NCI-H748 (cell line): Measurements from ENCODE around the gene AKAP1.
"Not testable (repeated sequence)": the region's sequence is repeated elsewhere in the genome, so short reads cannot be mapped to it uniquely, and the experiment has no call there.

ENCODE experiments used
- DNase-seq: peaks from one replicate; lab custom pipeline; 2025; ENCODE audit not compliant: unreplicated experiment; lab: John Stamatoyannopoulos, UW

AKAP1 gene

GRCh38 chr17:57073626-57074025 is 11.4 kb upstream of the AKAP1 start:
- DNase-seq, result no peak

DNA sequence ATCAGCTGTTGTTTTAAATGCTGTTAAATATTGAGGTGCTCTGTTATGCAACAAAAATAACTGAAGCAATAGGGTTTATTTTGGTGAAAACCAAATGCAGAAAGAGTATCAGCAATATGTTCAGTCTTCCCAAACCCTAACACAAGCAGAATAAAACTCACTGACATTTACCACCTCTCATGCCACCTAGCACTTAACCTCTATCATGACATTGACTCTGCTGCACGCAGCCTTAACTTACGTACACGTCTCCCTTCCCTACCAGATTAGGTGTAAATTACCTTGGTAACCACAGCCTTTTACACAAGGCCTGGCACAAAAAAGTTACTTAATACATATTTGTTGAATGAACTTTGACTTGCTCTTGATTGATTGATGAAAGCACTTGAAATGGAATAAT is 9.9 kb upstream of the AKAP1 start:
- DNase-seq, result no peak

DNA sequence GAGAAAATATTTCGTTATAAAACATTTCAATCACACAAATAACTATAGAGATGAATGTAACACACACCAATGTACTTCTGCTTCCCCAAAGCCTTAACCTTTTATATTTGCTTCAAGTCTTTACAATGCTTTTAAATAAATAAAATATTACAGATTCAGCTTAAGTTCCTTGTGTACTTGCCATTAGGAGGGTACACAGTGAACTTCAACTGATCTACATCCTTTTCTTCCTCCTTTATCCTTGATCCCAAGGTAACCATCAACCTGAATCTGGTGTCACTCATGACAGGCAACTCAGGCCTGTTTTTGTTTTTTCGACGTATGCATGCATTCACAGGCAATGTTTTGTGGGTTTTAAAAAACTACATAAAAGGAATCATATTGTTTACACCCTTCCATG is 9.3 kb upstream of the AKAP1 start:
- no peak for DNase-seq

DNA sequence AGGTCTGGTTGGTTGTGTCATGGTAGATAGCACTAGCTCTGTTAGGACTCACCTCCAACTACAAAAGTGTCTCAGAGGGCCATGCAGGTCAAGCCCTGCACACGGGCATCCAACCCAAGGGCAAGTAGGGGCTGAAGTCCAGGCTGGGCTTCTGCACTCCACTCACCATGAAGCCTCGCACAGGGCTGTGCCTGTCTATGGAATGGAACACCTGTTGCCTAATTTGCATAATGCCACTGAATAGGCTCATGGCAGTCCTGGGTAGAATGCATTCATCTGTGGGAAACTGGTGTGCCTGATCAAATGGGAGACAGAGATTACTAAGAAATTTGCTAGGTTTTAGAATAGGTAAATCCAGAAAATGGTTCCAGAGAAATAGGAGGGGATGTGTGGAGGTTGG is 8.0 kb upstream of the AKAP1 start:
- no peak for DNase-seq

DNA sequence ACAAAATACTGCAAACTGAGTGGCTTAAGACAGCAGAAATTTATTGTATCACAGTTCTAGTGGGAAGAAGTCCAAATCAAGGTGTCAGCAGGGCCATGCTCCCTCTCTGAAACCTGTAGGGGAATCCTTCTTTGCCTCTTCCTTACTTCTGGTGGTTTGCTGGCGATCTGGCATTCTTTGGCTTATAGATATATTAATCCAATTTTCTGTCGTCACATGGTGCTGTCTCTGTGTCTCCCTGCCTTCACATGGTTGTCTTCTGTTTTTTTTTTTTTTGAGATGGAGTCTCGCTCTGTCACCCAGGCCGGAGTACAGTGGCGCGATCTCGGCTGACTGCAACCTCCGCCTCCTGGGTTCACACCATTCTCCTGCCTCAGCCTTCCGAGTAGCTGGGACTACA is 6.8 kb upstream of the AKAP1 start:
- no peak for DNase-seq

GRCh38 chr17:57080718-57081117 is 4.3 kb upstream of the AKAP1 start:
- DNase-seq, result no peak

DNA sequence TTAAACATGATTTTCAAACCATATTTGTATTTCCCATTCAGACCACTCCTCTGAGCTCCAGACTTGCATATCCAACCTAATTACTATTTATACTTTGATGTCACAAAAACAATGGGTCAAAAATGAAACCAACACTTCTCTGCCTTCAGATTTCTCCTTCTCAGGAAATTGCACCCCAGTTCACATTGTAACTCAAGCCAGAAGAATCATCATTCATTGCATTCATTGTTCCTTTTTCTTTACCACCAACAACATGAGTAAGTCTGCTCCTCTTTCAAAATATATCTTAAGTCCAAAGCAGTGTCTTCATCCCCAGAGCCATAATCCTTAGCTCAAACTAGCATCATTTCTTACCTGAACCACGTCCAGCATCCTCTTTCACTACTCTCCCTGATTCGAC is 2.6 kb upstream of the AKAP1 start:
- no peak for DNase-seq

GRCh38 chr17:57084361-57084801 is 665 bp upstream of the AKAP1 start:
- no peak for DNase-seq

DNA sequence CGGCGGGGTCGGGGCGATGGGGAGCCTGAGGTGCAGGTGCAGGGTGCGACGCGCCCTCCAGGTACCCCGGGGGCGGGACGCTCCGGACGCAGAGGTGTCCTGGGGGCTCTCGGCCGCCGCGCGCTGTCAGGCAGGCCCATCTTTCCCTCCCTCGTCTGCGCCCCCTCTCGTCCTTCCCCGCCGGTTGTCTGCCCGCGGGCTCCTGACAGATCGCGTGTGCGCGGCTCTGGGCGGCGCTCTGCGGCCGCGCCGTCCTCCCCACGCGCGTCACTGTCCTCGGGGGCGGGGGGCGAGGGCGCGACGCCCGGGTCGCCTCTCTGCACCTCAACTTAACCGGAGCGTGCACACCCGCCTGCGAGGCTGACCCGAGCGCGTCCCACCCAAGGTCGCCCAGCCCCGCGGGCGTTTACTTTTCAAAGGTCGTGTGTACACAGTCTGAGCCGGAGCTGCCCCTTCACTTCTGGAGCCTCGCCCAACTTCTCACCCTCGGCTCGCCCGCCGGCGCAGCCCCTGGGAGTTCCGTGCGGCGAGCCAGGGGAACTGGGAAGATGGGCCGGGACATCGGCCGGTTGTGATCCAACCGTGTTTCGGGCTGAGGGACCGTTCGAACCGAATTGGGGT is 512 bp downstream of the AKAP1 start:
- peak; percentile 81 for DNase-seq

DNA sequence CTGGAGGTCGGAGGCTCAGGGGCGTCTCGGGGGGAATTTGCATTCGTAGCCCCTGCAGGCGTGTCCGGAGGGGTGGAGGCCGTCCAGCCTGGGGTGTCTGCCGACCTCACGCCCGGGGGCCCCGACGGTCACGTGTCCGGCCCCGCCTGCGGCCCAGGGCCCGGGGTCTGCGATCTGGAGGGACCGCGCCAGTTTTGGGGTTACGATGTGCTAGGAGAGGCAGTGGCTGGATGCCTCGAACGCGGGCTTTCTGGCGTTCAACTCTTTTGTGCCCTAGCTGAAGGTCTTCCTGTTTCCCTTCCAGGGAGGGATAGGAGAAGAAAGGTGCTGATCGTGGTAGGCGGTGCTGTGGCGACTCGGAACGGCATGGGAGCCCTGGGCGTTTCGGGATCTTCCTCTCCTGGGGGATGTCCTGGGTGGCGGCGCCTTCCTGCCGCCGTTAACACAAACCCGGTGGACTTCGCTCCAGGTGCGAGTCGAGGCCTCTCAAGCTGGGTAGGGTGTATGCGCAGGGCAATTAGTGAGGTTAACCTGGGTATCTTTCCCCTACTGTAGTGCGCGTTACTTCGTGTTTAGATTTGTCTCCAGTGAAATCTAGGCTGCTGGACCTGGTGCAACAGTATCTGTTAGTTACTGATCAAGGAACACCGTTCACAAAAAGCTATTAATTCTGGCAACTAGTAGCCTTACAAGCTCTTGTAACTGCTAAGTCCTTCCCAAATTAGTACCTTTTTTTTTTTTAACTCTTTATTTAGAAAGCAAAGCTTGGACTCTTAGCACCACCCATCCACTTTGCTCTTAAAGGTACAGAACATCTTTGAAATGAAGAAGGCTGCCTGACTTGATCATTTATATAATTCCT is 1.3 kb downstream of the AKAP1 start:
- DNase-seq, result peak; percentile 80

GRCh38 chr17:57088298-57088697 is 3.3 kb downstream of the AKAP1 start:
- no peak for DNase-seq

- DNase-seq, result no peak
These were observed 4.3 kb downstream of the AKAP1 start for GRCh38 chr17:57089391-57089790.

DNA sequence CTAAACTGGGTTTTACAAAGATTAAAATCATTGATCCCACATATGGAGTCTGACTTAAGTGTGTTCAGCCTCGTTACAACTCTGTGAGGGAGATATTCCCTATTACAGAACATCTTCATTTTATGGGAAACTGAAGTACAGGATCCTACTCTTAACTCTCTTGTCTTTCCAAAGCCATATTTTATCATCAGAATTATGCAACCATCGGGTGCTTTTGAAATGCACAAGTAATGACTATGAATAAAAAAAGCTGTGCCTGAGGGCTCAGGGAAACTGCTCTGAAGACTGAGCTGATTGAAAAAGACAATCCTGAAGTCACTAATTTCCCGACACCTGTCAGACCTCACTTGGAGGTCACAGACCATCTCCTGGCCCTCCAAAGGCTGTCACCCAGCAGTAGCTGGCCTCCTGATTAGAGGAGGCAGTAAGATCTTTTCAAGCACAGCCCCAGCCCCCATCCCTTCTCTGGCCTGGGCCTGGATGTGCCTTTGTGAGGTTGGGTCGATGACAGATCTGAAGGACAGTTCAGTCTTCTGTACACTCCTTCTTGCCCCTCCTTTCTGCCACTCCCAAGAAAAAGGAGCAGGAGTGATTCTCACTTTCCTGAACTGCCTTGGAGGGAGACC is 5.6 kb downstream of the AKAP1 start:
- DNase-seq, result no peak

DNA sequence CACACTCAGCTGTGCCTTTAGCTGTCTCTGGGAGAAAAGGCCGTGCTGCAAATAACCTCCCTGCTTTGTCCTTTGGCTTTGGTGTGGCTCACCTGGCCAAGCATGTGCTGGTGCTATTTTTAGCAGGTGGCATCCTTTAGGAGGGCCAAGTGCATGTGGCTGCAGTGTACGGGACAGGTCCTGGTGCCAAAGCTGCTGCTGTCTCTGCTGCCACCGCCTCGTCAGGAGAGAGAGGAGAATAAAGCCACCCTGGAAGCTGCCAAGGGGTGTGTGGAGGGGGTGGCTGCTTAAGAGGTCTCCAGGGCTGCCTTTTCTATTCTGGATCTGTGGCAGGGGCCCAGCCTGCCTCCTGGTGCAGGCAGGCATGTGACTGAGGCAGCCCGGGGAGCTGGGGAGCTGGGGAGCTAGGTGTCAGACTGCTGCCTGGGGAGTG is 6.2 kb downstream of the AKAP1 start:
- DNase-seq, result no peak

GRCh38 chr17:57092171-57092570 is 7.1 kb downstream of the AKAP1 start:
- DNase-seq, result no peak

- DNase-seq, result no peak
These were observed 7.7 kb downstream of the AKAP1 start for GRCh38 chr17:57092779-57093178.

GRCh38 chr17:57096472-57097202 is 11.6 kb downstream of the AKAP1 start:
- no peak for DNase-seq

DNA sequence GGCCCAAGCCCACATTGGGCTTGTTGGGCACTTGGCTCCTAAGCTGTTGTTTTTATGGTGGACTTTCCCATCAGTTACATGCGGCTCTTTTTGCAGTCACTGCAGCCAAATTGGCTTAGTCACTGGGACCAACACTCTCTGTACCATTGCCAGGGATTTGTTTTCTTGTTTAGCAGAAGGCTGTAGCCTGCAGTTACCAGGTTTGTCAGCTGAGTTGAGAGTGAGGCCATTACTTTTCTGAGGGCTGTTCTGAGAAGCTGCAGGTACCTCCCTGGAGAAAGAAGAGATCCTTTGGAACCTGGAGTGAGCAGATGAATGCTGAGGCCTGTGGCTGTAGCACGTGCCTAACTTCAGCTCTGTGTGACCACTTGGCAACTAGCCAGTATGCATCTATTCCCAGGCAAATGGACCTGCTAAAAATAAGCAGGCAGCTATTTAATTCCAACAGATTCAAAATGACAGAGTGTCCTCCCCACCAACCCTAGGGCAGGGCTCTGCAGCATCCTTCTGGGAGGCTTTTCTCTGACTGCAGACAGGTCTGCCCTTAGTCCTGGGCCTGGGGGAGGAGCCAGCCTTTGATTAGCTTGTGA is 12.9 kb downstream of the AKAP1 start:
- DNase-seq, result peak; percentile 7

DNA sequence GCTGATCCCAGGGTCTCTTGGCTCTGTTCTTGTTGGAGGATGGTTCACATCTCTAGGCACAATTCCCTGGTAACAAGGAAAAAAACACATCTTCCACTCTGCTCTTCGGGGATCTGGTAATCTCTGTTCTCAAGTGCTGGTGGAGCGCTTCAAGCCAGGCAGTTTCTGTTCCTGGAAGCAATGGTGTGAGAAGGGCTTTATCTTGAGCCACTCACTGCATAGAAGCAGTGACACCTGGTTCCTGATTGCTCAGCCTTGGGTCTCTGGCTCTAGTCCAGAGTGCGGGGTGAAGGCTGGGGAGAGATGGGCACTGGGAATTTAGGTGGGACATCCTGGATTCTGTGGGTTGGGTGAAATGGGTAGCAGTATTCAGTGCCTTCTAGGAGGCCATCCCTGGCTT is 14.1 kb downstream of the AKAP1 start:
- no peak for DNase-seq

GRCh38 chr17:57102122-57102521 is 17.1 kb downstream of the AKAP1 start:
- DNase-seq, result no peak

GRCh38 chr17:57102660-57103059 is 17.6 kb downstream of the AKAP1 start:
- DNase-seq, result not testable (repeated sequence)
